Neural progenitor cell (in vitro differentiated cells): Measurements from ENCODE around the gene EDEM2. TPM values are rescaled to one million over a fixed set of nuclear protein-coding genes. Genes with fewer than 3 reads are reported as not detected.
"Not testable (repeated sequence)": the region's sequence is repeated elsewhere in the genome, so short reads cannot be mapped to it uniquely, and the experiment has no call there.

Experiments
- DNase-seq: peaks from one replicate; pipeline ENCODE4 v3.0.0-alpha.2; 2016; ENCODE audit warnings: low spot score
- H2AFZ ChIP-seq: fragments of 200-600 bp; sonication (generic); replicated peaks from 2 replicates; pipeline ENCODE4 v1.6.1; 2016; ENCODE audit warnings: antibody characterized with exemption
- H3F3A ChIP-seq: fragments of 200-600 bp; sonication (generic); 2 replicates; pipeline ENCODE4 v1.6.1; 2016; ENCODE audit warnings: antibody characterized with exemption, low read depth
- H3K27ac ChIP-seq: fragments of 200-600 bp; sonication (generic); 2 replicates; pipeline ENCODE4 v1.5.1; 2016; ENCODE audit warnings: mild to moderate bottlenecking
- H3K27me3 ChIP-seq: fragments of 200-600 bp; sonication (generic); 2 replicates; pipeline ENCODE4 v1.6.1; 2016; ENCODE audit warnings: mild to moderate bottlenecking, moderate library complexity
- H3K36me3 ChIP-seq: fragments of 200-600 bp; sonication (generic); 2 replicates; pipeline ENCODE4 v1.5.1; 2016
- H3K4me1 ChIP-seq: fragments of 200-600 bp; sonication (generic); 2 replicates; pipeline ENCODE4 v1.6.1; 2016; ENCODE audit warnings: mixed run types
- H3K4me2 ChIP-seq: fragments of 200-600 bp; sonication (generic); 2 replicates; pipeline ENCODE4 v1.6.1; 2016
- H3K4me3 ChIP-seq: fragments of 200-600 bp; sonication (generic); 2 replicates; pipeline ENCODE4 v1.5.1; 2016
- H3K79me2 ChIP-seq: fragments of 200-600 bp; sonication (generic); 2 replicates; pipeline ENCODE4 v1.6.1; 2016; ENCODE audit warnings: low read depth
- H3K9ac ChIP-seq: fragments of 200-600 bp; sonication (generic); 2 replicates; pipeline ENCODE4 v1.6.1; 2016
- H3K9me3 ChIP-seq: fragments of 200-600 bp; sonication (generic); 2 replicates; pipeline ENCODE4 v1.5.1; 2016; ENCODE audit warnings: low read depth
- H4K20me1 ChIP-seq: fragments of 200-600 bp; sonication (generic); 2 replicates; pipeline ENCODE4 v1.6.1; 2016; ENCODE audit warnings: low read depth
- H3K27ac Mint-ChIP-seq: 3 replicates; pipeline ENCODE4 v1.8.0; 2021; ENCODE audit warnings: mixed read lengths
- H3K27me3 Mint-ChIP-seq: 2 replicates; pipeline ENCODE4 v1.8.0; 2022; ENCODE audit warnings: low read depth, mild to moderate bottlenecking, inconsistent platforms, moderate library complexity, mixed read lengths; ENCODE audit not compliant: insufficient read depth
- H3K36me3 Mint-ChIP-seq: 3 replicates; pipeline ENCODE4 v1.8.0; 2021; ENCODE audit warnings: mixed read lengths
- H3K4me1 Mint-ChIP-seq: 3 replicates; pipeline ENCODE4 v1.8.0; 2021; ENCODE audit warnings: mixed read lengths
- H3K4me3 Mint-ChIP-seq: 3 replicates; pipeline ENCODE4 v1.8.0; 2021; ENCODE audit warnings: mild to moderate bottlenecking, moderate library complexity, mixed read lengths
- H3K9me3 Mint-ChIP-seq: 3 replicates; pipeline ENCODE4 v1.8.0; 2020; ENCODE audit warnings: mixed read lengths
- CTCF ChIP-seq: fragments of 200-600 bp; sonication (generic); IDR thresholded peaks from 2 replicates; pipeline ENCODE4 v1.5.1; 2017; ENCODE audit warnings: antibody characterized with exemption, mild to moderate bottlenecking
- EZH2 ChIP-seq: fragments of 200-600 bp; sonication (generic); IDR thresholded peaks from 2 replicates; pipeline ENCODE4 v1.6.1; 2017; ENCODE audit warnings: antibody characterized with exemption, mild to moderate bottlenecking, moderate library complexity
- EZH2phosphoT487 ChIP-seq: fragments of 200-600 bp; sonication (generic); IDR thresholded peaks from 2 replicates; pipeline ENCODE4 v1.6.1; 2017; ENCODE audit warnings: antibody characterized with exemption
- total RNA-seq: library from RNA; depleted of rRNA; stranded (reverse); fragments of >200 nt; gene quantifications from 2 replicates; pipeline ENCODE4 v1.2.3, GENCODE V29; 2015; ENCODE audit warnings: low replicate concordance

Gene EDEM2
- total RNA-seq, 1 donor from 2014 or later: 9.3 TPM

GRCh38 chr20:35165221-35166185 is 18.4 kb upstream of the EDEM2 start:
- Histone ChIP-seq H3K79me2 (no peaks in the 10 kb centered on the region), H3K36me3 (no peaks in the 10 kb centered on the region), H3K4me1 (no peaks in the 10 kb centered on the region), H3K27ac (no peak overlapping the region), H3K4me2 (no peak overlapping the region), H3K9me3 (no peaks in the 10 kb centered on the region), H3K27me3 (no peaks in the 10 kb centered on the region), H4K20me1 (no peaks in the 10 kb centered on the region), H2AFZ (peak overlapping the region; percentile 80), H3K9ac (no peak overlapping the region), H3K4me3 (no peak overlapping the region), H3F3A (peaks cover 8% of the 10 kb centered on the region)
- Mint-ChIP-seq H3K36me3 (no peaks in the 10 kb centered on the region), H3K4me1 (peaks cover 3% of the 10 kb centered on the region), H3K27ac (no peak overlapping the region), H3K4me3 (no peak overlapping the region), H3K27me3 (peaks cover 1% of the 10 kb centered on the region), H3K9me3 (no peaks in the 10 kb centered on the region)
- TF ChIP-seq EZH2phosphoT487 (no peak), CTCF (no peak), EZH2 (no peak)
- no peak for DNase-seq

- not testable (repeated sequence) for H3K36me3 ChIP-seq, H3K9ac ChIP-seq, H3K9me3 Mint-ChIP-seq, H3F3A ChIP-seq, H3K4me1 ChIP-seq, H3K4me1 Mint-ChIP-seq, H3K79me2 ChIP-seq, H3K27ac ChIP-seq, H2AFZ ChIP-seq, H3K4me3 ChIP-seq, H3K4me3 Mint-ChIP-seq, H3K36me3 Mint-ChIP-seq, H3K4me2 ChIP-seq, H3K9me3 ChIP-seq, H3K27me3 ChIP-seq, H3K27me3 Mint-ChIP-seq, H3K27ac Mint-ChIP-seq, H4K20me1 ChIP-seq, DNase-seq
Observed at GRCh38 chr20:35164531-35164930, 17.4 kb upstream of the EDEM2 start.

- not testable (repeated sequence) for H3K4me1 ChIP-seq, DNase-seq, H3K27me3 ChIP-seq, H3K36me3 Mint-ChIP-seq, H3K27me3 Mint-ChIP-seq, H3K79me2 ChIP-seq, H3K9ac ChIP-seq, H3K9me3 ChIP-seq, H3K27ac ChIP-seq, H3F3A ChIP-seq, H3K27ac Mint-ChIP-seq, H3K36me3 ChIP-seq, H3K4me3 ChIP-seq, H2AFZ ChIP-seq, H4K20me1 ChIP-seq, H3K4me3 Mint-ChIP-seq, H3K4me2 ChIP-seq, H3K9me3 Mint-ChIP-seq, H3K4me1 Mint-ChIP-seq
Observed at GRCh38 chr20:35160341-35160740, 13.2 kb upstream of the EDEM2 start.

- no peaks in the 10 kb centered on the region for H4K20me1 ChIP-seq
Observed at GRCh38 chr20:35156978-35157377, 9.8 kb upstream of the EDEM2 start.

More at GRCh38 chr20:35156978-35157377, 9.8 kb upstream of the EDEM2 start:
- DNase-seq: no peak
- Mint-ChIP-seq H3K27me3 (peaks cover 2% of the 10 kb centered on the region), H3K9me3 (no peaks in the 10 kb centered on the region), H3K36me3 (no peaks in the 10 kb centered on the region), H3K27ac (no peak overlapping the region), H3K4me3 (no peak overlapping the region), H3K4me1 (no peaks in the 10 kb centered on the region)
- no peaks in the 10 kb centered on the region for H3K79me2 ChIP-seq
- no peak overlapping the region for H3K4me3 ChIP-seq
- H2AFZ ChIP-seq: no peak overlapping the region
- H3K36me3 ChIP-seq: no peaks in the 10 kb centered on the region
- no peak overlapping the region for H3K27ac ChIP-seq
- H3K9me3 ChIP-seq: no peaks in the 10 kb centered on the region
- no peak overlapping the region for H3K4me2 ChIP-seq
- no peaks in the 10 kb centered on the region for H3K4me1 ChIP-seq
- no peaks in the 10 kb centered on the region for H3K27me3 ChIP-seq
- H3K9ac ChIP-seq: no peak overlapping the region
- H3F3A ChIP-seq: peaks cover 3% of the 10 kb centered on the region
- TF ChIP-seq EZH2phosphoT487: no peak
- TF ChIP-seq EZH2: no peak
- no peak for TF ChIP-seq CTCF
